GM04503 (cell line): ENCODE measurements around the gene ERN1.

Experiments used
- DNase-seq: peaks from one replicate; pipeline ENCODE4 v3.0.0-alpha.2; 2012; ENCODE audit warnings: low read depth

Gene ERN1

GRCh38 chr17:64004218-64004770, 125.7 kb downstream of the ERN1 start:
- DNase-seq, result no peak

DNA sequence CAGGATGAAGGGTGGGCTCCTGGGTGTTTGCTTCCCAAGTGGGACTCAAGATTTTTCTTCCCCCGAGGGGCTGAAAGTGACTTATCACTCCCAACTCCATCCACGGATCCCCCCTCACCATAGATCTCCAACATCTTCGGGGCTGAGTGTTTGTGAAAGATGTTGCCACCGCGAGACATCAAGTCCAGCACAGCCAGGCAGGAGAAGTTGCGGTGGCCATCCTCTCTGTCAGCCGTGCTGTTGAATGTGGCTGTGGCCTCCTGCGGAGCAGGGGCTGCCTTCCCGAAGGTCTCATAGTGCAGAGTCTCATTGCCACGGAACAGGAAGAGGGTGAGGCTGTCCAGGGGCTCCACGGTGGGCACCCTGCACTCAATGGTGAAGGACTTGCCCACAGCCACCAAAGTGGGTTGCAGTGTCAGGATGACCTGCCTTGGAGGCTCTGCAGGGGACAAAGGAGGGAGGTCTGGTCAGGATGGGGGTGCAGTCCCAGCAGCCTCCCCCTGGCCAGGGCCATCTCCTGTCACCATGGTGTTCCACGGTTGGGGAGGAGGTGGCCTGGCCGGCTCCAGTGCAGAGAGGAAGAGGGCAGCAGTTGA, 126.3 kb downstream of the ERN1 start:
- DNase-seq, result no peak

GRCh38 chr17:64002658-64003525, 127.1 kb downstream of the ERN1 start:
- DNase-seq, result no peak

DNA sequence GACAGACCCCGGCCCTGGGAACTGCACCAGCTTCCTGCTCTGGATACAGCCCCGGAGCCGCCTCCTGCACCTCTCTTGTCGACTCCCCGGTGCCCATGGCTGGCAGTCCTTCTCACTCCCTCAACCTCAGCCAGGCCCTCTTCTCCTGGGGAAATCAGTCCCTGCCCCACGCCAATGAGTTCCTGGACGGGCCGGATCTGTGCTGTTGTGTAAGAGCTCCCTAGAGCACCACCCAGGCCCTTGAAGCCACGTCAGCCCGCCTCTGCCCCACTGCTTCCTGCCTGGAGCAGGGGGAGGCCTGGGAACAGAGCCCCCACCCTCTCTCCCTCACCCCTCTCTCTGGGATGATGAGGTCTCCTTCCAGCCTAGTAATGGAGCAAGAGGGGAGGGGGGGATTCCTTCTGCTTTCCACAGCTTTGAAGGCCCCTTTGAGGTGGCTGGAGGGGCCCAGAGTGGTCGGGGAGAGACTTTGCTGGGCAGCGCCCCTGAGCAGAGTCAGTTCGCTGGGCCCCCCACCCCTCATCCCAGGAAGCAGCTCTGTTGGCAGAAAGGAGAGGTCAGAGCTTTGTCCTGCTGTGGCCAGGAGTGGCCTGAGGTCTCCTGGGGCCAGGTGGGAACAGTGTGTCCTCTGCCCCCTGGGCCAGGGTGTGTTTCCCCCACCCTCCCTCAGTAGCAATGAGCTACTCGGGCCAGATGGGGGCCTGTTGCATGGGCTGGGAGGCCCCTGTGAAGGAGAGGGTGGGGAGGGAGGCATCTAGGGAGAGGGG, 128.0 kb downstream of the ERN1 start:
- no peak for DNase-seq

DNA sequence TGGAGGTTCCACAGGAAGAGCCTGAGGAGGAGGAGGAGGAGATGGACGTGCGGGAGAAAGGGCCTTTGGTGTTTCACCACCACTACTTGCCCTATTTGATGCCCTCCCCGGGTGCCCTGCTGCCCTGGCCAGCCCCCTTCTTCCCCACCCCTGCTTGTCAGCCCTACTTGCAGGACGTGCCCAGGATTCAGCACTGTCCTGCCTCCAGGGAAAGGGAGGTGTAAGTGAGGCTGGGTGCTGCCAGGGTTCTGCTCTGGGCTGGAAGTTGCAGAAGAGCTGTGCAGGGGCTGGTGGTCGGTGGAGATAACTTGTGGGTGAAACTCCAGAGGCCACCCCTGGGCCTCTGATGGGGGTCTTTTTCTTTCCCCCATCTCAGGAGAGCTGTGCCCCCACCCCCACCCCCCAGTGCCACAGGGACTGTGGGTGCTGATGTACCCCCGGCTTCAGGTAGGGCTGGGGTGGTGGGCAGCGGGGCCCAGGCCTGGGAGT, 128.8 kb downstream of the ERN1 start:
- DNase-seq, result no peak

GRCh38 chr17:63999680-64000531, 130.0 kb downstream of the ERN1 start:
- no peak for DNase-seq

GRCh38 chr17:63998721-63999679, 130.9 kb downstream of the ERN1 start:
- DNase-seq, result no peak

DNA sequence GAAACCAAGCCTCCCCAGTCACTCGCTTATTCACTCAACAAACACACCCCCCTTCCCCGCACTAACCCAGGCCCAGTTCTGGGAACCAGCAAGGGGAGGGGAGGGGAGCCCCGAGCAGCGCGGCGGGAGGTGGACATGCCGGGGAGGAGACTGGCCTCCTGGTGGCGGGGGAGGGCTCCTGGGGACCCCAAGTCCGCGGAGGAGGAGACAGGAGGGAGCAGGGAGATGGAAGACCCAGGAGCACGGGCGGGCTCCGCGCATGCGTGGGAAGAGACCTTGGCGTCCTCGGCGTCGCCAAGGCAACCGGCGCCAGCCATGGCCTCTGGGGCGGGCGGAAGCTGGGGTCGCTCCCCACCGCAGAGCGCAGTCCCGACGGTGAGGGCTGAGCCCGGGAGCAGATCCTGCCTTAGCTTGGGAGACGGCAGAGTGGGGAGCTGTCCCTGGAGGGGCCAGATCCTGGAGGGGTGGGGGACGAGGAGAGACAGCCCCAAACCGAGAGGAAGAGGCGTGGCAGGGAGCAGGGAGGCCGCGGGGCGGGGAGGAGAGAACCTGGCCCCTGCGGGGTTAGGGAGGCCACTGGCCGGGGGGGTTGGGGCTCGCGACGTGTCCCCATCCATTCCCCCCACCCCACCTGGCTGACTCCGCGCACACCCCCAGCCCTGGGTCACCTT, 131.8 kb downstream of the ERN1 start, which contains the start of gene PRR29:
PRR29 (plus strand) TSS at position 302 of the 671 bp plus-strand sequence; CDS start at position 316, 14 bp downstream.
- DNase-seq, result no peak

GRCh38 chr17:63997341-63998048, 132.4 kb downstream of the ERN1 start:
- DNase-seq, result no peak

DNA sequence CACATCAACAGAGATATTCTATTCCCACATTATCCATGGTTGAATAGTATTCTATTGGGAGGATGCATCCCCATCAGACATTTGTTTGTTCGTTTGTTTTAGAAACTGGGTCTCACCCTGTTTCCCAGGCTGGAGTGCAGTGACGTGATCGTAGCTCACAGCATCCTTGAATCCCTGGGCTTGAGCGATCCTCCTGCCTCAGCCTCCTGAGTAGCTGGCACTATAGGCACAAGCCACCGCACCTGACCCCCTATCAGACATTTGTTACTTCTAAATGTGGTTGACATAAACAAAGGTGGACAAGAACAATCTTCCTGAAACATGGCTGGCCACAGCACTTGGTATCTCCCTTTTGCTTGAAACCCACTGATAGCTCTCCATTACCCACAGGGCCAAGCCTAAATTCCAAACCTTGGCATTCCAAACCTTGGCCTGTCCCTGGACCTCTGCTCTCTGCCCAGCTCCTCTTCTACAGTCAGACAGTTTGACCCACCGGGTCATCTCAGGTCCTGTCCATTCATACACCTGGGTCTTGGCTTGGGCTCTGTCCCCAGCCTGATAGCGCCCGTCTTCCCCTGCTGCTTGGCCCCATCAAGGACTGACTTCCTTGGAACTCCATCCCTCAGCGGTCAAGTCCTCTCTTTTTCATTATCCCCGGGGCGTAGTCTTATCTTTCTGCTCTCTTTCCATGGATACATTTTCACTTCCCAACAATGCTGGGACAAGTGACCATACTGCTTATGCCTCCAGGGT, 133.3 kb downstream of the ERN1 start:
- no peak for DNase-seq

- DNase-seq, result no peak
These were observed 134.3 kb downstream of the ERN1 start for GRCh38 chr17:63995626-63996025.

GRCh38 chr17:63993368-63993985, 136.5 kb downstream of the ERN1 start:
- DNase-seq, result no peak

DNA sequence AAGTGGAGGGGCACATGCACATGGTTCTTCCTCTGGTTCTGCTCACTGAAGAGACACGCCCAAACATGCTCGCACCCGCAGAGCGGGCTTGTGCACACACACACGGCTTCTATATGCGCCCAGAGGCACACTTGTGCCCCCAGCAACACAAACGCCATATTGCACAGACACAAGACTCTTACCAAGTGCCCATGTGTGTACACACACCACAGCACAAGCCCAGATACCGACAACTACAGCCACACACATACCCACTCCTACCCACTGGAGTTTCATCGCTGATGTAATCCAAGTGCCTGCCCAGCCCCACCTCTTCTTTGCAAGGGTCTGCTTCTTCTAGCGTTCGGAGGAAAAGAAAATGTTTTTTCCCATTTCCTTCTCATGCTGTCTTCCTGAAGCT, 138.3 kb downstream of the ERN1 start:
- no peak for DNase-seq

- DNase-seq, result no peak
These were observed 140.2 kb downstream of the ERN1 start for GRCh38 chr17:63989622-63990345.
